CD4-positive, alpha-beta T cell treated with Interferon gamma for 1 hour (primary cell): ENCODE measurements around the gene ABLIM1.
A peak's percentile ranks its signal among the peaks of the same experiment; 100 is the strongest.

Experiments
- DNase-seq: peaks from one replicate; pipeline ENCODE4 v3.0.0-alpha.2; 2020

The ABLIM1 gene

GRCh38 chr10:114482480-114483304 is 175.4 kb downstream of the ABLIM1 start:
- DNase-seq, result no peak

DNA sequence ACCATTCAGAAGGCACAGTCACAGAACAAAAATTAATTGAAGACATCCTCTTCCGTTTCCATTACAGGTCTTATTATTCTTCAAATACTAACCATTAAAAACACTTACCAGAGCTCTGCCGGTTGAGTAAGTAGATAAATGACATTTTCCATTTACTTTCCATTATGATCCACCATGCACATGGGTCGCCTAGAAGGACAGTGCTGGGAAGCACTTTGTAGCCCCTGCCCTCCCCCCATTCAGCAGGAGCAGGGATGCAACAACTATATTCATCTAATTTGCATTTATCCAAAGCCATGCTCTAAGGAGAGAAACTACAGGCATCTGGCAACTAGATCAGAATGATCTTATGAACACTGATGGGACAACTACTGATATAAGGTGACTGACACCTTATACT is 177.0 kb downstream of the ABLIM1 start:
- DNase-seq, result no peak

- no peak for DNase-seq
Observed at GRCh38 chr10:114479836-114480235, 178.2 kb downstream of the ABLIM1 start.

DNA sequence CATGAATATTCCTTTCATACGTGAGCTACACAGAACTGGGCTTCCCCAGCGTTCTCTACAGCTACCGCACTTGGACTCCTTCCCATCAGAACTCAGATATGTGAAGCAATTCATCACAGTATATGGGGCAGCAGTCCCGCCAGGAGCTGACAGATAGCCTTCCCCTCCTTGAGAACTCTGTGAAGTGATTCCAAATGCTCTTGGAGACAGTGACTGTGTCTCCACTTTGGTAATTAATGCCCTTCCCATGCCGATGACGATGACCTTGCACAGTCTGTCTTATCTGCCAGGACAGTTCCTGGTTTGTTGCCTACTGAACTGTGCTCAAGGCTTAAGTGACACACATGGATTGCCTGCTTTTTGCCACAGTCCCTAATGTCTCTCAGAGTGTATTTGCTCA is 178.8 kb downstream of the ABLIM1 start:
- DNase-seq, result no peak

- no peak for DNase-seq
Observed at GRCh38 chr10:114478281-114478680, 179.8 kb downstream of the ABLIM1 start.

GRCh38 chr10:114477285-114477684 is 180.8 kb downstream of the ABLIM1 start:
- no peak for DNase-seq

- no peak for DNase-seq
Observed at GRCh38 chr10:114474989-114475388, 183.1 kb downstream of the ABLIM1 start.

GRCh38 chr10:114473776-114474175 is 184.3 kb downstream of the ABLIM1 start:
- DNase-seq, result no peak

DNA sequence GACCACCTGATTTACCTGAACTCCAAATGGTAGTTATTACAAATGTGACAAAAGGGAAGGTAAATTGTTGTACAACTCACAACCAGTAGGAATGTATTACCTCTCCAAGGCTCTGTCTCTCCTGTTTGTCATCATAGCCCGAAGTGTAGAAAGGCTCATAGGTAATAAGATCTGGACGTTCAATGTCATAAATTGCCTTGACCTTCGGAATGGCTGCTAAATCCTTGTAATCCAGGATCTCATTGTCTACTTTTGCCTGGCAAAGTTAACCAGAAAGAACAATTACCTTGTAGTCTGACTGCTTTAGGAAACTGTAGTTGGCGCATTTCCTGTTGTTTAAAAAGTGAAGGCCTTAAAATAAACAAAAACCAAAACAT is 185.2 kb downstream of the ABLIM1 start:
- DNase-seq, result no peak

DNA sequence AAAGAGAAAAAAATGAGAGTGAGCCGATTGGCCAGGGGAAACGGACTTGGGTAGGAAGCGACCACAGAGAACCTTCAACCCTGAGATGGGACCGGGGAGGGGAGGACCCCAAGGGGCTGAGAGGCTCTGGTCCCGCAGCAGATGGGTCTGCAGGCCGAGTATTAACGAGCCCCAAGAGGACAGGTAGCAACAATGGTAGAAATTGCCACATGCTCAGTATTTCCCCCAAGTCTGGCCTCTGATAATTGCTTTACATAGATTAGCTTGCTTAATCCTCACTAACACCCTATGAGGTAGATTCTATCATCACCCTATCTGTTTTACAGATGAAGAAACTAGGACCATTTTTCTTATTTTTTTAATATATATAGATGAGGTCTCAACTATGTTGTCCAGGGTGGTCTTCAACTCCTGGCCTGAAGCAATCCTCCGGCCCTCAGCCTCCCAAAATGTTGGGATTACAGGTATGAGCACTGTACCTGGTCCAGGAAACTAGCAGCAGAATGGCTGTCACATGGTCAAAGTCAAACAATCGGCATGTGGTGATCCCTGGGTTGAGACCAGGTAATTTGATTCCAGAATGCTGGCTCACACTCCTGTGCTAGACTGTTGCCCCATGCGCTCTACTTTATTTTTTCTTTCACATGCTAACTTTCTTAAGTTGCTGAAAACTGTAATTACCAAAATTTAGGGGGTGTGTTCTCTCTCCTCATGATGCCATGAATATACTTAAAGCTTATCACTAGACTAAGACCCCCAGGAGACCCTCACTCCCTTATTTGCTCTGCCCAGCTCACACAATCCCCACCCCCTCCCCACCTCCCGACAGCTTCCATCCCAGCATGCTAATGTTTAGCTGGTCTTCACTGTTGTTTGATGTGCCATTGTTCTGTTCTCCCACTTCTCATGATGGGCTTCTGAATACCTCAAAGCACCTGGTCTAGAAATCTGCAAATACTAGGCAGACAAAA is 185.9 kb downstream of the ABLIM1 start:
- no peak for DNase-seq

- DNase-seq, result peak; percentile 61
Observed at GRCh38 chr10:114470956-114471905, 186.8 kb downstream of the ABLIM1 start.

GRCh38 chr10:114470361-114470760 is 187.7 kb downstream of the ABLIM1 start:
- DNase-seq, result no peak

DNA sequence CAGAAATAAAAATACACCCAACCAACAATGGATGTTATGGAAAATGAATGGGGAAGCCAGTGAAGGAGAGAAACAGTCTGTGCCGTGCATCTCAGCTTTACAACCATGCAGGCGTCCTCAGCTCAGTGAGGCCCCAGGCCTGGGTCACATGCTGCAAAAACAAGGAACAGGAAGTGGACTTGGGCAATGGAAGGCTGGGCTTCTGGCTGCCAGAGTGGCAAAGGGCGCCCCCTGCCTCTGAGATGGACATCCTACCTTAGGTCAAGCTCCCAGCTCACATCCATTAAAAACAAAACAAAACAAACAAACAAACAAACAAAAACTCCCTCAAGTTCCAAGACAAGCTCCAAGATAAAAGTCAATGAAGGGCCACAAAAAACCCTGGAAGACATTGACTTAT is 199.1 kb downstream of the ABLIM1 start:
- peak; percentile 31 for DNase-seq

GRCh38 chr10:114458216-114458920 is 199.7 kb downstream of the ABLIM1 start:
- no peak for DNase-seq

DNA sequence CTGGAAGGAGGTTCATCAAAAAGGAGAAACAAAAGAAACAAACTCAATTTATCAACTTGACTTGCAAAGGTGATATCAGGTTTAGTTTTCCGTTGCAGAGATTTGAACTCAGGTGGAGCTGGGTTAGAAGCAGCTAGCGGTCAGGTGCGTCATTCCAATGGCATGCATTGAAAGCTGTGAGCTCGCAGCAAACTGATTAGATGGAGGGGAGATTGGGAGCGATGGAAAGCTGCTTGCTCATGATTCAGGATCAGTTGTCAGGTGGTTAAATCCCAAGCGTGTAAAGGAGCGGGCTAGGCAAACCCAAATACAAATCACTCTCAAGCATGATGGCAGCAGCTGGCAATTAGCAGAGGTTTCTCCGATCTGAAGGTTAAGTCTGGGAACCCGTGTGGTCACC is 204.5 kb downstream of the ABLIM1 start:
- no peak for DNase-seq

DNA sequence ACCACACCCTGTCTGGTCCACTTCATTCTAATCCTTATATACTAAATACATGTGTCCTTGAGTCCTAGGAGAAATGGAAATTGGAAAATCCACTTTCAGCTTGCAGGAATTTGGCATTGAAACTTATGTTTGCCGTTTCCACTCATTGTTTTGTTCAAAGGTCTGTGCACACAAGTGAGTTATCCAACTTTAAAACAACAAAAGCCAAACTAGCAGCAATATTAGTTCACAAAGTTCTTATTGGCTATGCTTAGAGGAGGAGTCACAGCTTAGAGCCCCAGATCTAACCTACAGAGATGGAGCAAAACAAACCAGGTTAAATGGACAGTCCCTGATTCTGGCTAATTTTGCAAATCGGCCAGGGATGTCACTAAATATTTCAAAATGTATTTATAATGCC is 209.2 kb downstream of the ABLIM1 start:
- DNase-seq, result no peak

DNA sequence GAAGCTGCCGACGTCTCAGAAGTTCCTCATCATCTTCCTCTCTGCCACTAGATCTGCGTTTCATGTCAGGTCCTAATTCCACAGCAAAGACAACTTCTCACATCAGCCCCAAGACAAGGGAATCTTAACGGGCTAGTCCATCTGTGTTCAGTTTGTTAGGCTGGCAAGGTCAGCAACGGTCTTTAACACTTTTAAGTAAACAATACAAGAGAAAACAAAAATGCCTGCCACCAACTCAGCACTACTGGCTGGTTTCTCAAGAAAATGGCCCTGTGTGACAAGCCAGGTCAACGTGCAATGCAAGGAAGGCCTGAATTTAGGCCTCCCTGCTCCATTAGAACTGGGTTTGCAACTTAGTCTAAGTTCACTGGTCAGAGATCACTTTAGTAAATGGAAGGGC is 212.7 kb downstream of the ABLIM1 start:
- no peak for DNase-seq

GRCh38 chr10:114444819-114445218 is 213.3 kb downstream of the ABLIM1 start:
- no peak for DNase-seq

- DNase-seq, result no peak
Observed at GRCh38 chr10:114442091-114442630, 215.9 kb downstream of the ABLIM1 start.

DNA sequence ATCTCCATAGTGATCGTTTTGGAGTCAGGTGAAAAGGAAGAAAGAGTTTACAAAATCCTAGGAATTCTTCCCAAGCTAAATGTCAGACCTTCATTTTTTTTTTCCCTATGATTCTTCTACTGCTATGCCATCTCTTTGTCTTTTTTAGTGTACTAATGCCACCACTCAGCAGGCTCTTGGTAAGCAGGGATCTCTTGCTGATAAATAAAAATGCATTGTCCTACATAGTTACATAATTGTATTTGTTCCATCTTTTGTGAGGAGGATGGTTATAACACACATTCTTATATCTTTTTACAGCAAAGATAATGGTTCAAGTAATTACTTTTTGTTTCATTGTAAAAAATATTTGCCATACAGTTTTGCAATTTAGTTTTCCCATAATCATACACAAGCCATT is 217.0 kb downstream of the ABLIM1 start:
- DNase-seq, result no peak

GRCh38 chr10:114437473-114438292 is 220.4 kb downstream of the ABLIM1 start:
- DNase-seq, result no peak
